COR-L47 (cell line): ENCODE data around the gene TMA7B.
"Not testable (repeated sequence)": the region's sequence is repeated elsewhere in the genome, so short reads cannot be mapped to it uniquely, and the experiment has no call there.

ENCODE experiments used
- DNase-seq: peaks from one replicate; lab custom pipeline; 2025; lab: John Stamatoyannopoulos, UW

TMA7B gene

GRCh38 chr22:39983346-39983745 is 23.1 kb downstream of the TMA7B start:
- no peak for DNase-seq

- no peak for DNase-seq
Observed at GRCh38 chr22:39984006-39984405, 23.8 kb downstream of the TMA7B start.

- no peak for DNase-seq
Observed at GRCh38 chr22:39984746-39985145, 24.5 kb downstream of the TMA7B start.

GRCh38 chr22:39985383-39986035 is 25.3 kb downstream of the TMA7B start:
- DNase-seq: no peak

- DNase-seq: no peak
Observed at GRCh38 chr22:39988386-39989114, 28.4 kb downstream of the TMA7B start.

GRCh38 chr22:39989633-39990032 is 29.4 kb downstream of the TMA7B start:
- DNase-seq: no peak

- no peak for DNase-seq
Observed at GRCh38 chr22:39990686-39991085, 30.5 kb downstream of the TMA7B start.

- DNase-seq: no peak
Observed at GRCh38 chr22:39991159-39991860, 31.1 kb downstream of the TMA7B start.

- DNase-seq: no peak
Observed at GRCh38 chr22:39992088-39992826, 32.1 kb downstream of the TMA7B start.

- not testable (repeated sequence) for DNase-seq
Observed at GRCh38 chr22:39992894-39993293, 32.7 kb downstream of the TMA7B start.

- DNase-seq: no peak
Observed at GRCh38 chr22:39994041-39994565, 33.9 kb downstream of the TMA7B start.

- peak; percentile 39 for DNase-seq
Observed at GRCh38 chr22:39994566-39995392, 34.6 kb downstream of the TMA7B start, which contains the start of gene FAM83F. FAM83F (plus strand) TSS chr22:39994954; CDS start chr22:39995043, 89 bp downstream.

GRCh38 chr22:39995393-39996252 is 35.4 kb downstream of the TMA7B start:
- DNase-seq: no peak

- DNase-seq: no peak
Observed at GRCh38 chr22:39996732-39997131, 36.5 kb downstream of the TMA7B start.

GRCh38 chr22:39997421-39997820 is 37.2 kb downstream of the TMA7B start:
- DNase-seq: no peak

GRCh38 chr22:39997939-39998726 is 37.9 kb downstream of the TMA7B start:
- peak; percentile 94 for DNase-seq

- peak; percentile 20 for DNase-seq
Observed at GRCh38 chr22:39999144-39999757, 39.1 kb downstream of the TMA7B start.

- DNase-seq: no peak
Observed at GRCh38 chr22:40000171-40000570, 40.0 kb downstream of the TMA7B start.

GRCh38 chr22:40001106-40001505 is 40.9 kb downstream of the TMA7B start:
- DNase-seq: no peak
